T47D (cell line): Measurements from ENCODE around the gene ZBTB8OS.
A peak's percentile ranks its signal among the peaks of the same experiment; 100 is the strongest.
"Not testable (repeated sequence)": the region's sequence is repeated elsewhere in the genome, so short reads cannot be mapped to it uniquely, and the experiment has no call there.

Experiments used
- DNase-seq, 2 experiments: peaks; one replicate each; pipeline versions ENCODE4 v3.0.0 to v3.0.0-alpha.2; 2011 to 2012; ENCODE audit warnings: low read depth in 1 of 2, low spot score in 1 of 2
- JUND ChIP-seq: IDR thresholded peaks from 2 replicates; pipeline ENCODE4 v1.6.1; 2012; ENCODE audit warnings: low read depth
- in situ Hi-C: cut with HindIII; loops from 2 replicates; pipeline ENCODE4 v1.10.0; 2016; ENCODE audit warnings: low sequenced_read_pairs, low pct_unique_long_range_greater_than_20kb

ZBTB8OS gene

DNA sequence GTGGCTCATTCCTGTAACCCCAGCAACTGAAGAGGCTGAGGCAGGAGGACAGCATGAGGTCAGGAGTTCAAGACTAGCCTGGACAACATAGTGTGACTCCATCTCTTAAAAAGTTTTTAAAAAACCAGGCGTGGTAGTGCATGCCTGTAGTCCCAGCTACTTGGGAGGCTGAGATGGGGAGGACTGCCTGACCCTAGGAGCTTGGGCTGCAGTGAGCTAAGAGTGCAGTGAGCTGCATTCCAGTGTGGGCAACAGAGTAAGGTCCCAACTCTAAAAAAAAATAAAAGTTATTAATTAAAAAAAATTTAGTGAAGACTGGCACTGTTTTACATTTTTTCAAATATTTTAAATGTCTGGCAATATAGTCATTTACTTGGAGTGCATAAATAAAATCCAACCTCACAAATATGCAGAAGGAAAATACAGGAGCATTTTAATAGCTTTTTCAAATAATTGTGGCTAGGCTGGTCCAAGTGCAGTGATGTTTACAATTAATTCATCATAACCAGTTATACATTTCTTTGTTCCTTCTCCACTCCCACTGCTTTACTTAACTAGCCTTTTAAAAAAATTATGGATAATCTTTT is 10.8 kb downstream of the ZBTB8OS start:
- TF ChIP-seq JUND = no peak
- in situ Hi-C loops = no loop called here
- DNase-seq = no peak

DNA sequence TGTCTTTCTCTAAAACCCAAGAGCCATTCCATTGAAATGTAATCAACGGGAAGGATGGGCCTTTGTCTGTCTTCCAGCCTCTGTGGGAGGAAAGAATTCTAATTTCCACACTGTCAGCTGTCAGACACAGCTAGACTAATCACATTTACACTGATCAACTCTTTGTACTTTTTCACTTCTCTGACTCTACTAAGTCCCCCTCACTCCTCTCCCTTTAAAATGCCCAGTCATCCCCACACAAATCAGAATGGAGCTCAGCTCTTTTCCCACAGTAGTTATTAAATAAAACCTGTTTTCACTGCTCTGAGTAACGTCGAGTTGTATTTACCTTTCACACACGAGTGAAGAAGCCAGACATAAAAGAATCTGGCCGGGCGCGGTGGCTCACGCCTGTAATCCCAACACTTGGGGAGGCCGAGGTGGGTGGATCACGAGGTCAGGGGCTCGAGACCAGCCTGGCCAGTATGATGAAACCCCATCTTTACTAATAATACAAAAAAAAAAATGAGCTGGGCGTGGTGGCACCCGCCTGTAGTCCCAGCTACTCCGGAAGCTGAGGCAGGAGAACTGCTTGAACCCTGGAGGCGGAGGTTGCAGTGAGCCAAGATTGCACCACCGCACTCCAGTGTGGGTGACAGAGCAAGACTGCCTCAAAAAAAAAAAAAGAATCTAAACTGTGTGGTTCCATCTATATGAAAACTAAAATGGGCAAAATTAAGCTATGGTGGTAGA is 13.3 kb downstream of the ZBTB8OS start:
- no peak for DNase-seq
- in situ Hi-C loops = no loop called here
- no peak for TF ChIP-seq JUND

GRCh38 chr1:32635508-32636277 is 14.7 kb downstream of the ZBTB8OS start:
- no peak for TF ChIP-seq JUND
- no peak for DNase-seq
- in situ Hi-C loops = no loop called here

GRCh38 chr1:32632829-32633228 is 17.5 kb downstream of the ZBTB8OS start:
- no peak for TF ChIP-seq JUND
- in situ Hi-C loops = no loop called here
- no peak for DNase-seq

GRCh38 chr1:32630173-32630572 is 20.2 kb downstream of the ZBTB8OS start:
- DNase-seq, in situ Hi-C loops: not testable (repeated sequence)

GRCh38 chr1:32627596-32628162 is 22.7 kb downstream of the ZBTB8OS start:
- DNase-seq = no peak
- in situ Hi-C loops = no loop called here
- no peak for TF ChIP-seq JUND

DNA sequence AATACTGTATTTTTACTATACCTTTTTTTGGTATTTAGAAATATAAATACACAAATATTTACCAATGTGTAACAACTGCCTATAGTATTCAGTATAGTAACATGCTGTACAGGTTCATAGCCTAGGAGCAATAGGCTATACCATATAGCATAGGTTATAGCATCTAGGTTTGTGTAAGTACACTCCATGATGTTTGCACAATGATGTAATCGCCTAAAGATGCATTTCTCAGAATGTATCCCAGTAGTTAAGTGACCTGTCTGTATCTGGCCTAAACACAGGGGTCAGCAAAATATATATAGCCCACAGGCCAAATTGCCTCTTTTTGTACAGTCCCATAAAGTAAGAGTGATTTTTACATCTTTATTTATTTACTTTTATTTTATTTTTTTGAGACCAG is 24.2 kb downstream of the ZBTB8OS start:
- in situ Hi-C loops = no loop called here
- DNase-seq = peak in 1 of 2 experiments; percentile 40
- no peak for TF ChIP-seq JUND

- DNase-seq = no peak
- in situ Hi-C loops = no loop called here
- TF ChIP-seq JUND = no peak
These were observed 26.6 kb downstream of the ZBTB8OS start for GRCh38 chr1:32623775-32624174.

DNA sequence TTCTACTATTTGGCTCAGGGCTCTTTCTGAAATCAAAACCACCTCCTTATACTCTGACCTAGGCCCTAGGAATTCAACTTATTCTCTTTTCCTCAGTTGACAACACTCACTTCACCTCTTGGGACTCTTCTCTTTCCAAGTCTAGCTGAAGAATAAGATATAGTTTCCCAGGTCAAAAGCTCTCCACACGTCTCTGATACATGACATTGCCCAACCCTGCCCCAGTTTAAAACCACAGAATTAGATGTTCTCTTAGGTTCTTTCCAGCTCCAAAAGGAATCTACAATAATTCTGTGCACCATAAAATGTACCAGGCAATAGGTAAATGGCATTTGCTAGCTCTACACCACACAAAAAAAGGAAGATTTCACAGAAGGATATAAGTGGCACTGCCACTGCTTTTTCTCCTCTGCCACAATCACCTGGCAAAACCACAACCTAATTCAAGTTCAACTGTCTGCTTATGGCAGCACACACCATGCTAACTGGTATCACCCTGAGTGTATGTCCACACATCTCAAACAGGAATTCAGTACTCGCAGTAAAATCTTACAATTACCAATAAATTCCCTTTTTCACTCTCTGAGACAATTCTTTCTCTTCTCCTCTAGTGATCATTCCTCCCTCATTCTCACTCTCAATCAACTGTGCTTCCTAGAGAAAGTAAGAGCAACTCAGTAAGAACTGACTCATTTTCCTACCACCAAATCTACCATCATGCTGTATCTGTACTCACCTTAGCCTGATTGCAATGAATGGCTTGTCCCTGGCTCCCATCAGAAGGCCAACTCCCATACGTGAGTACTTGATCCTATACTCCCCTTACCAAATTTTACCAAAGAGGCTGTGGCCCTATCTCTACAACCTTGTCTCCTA is 27.3 kb downstream of the ZBTB8OS start:
- no peak for DNase-seq
- TF ChIP-seq JUND = no peak
- in situ Hi-C loops = no loop called here

DNA sequence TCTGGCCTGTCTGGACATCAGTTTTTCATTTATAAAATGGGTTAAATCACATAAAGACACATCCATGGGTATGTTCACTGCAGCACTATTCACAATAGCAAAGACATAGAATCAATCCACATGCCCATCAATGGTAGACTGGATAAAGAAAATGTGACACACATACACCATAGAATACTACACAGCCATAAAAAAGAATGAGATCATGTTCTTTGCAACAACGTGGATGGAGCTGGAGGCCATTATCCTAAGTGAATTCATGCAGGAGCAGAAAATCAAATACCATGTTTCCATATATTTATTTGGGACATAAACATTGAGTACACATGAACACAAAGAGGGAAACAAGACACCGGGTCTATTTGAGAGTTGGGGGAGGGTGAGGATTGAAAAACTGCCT is 28.1 kb downstream of the ZBTB8OS start:
- no peak for TF ChIP-seq JUND

GRCh38 chr1:32619701-32620485 is 30.5 kb downstream of the ZBTB8OS start:
- in situ Hi-C loops = no loop called here
- TF ChIP-seq JUND = no peak
- DNase-seq = peak in 1 of 2 experiments; percentile 16

More for the DNA sequence above, 28.1 kb downstream of the ZBTB8OS start:
- DNase-seq = no peak
- in situ Hi-C loops = no loop called here
